ENCODE measurements around the gene KRT25. TPM values are rescaled to one million over a fixed set of nuclear protein-coding genes. Genes with fewer than 3 reads are reported as not detected.

Gene KRT25
- total and polyA plus RNA-seq, 2 of the 13 experiments (the other 11 are each of a cell fraction or from before 2014, with no cell fraction given) = not detected

GRCh38 chr17:40735016-40735415 is 20.1 kb downstream of the KRT25 start:
- ChIA-PET POLR2A (no interaction called here), CTCF (ENCODE audit: low intra/inter-chr PET ratio, low total read pairs) (no interaction called here)
- TF ChIP-seq ZNF703 (CRISPR knock-in tag; IDR thresholded peaks at IDR 0.05; ENCODE audit: borderline replicate concordance) (no peak), ZNF557 (CRISPR knock-in tag; IDR thresholded peaks at IDR 0.05) (no peak), ZNF558 (CRISPR knock-in tag; IDR thresholded peaks at IDR 0.05; ENCODE audit: borderline replicate concordance) (no peak), ZNF891 (CRISPR knock-in tag; IDR thresholded peaks at IDR 0.05) (no peak), ARNT (IDR thresholded peaks at IDR 0.05) (no peak), ZNF343 (CRISPR knock-in tag; IDR thresholded peaks at IDR 0.05) (no peak), ZC3H13 (CRISPR knock-in tag; IDR thresholded peaks at IDR 0.05) (no peak)
- TF ChIP-seq, protein P1, sequence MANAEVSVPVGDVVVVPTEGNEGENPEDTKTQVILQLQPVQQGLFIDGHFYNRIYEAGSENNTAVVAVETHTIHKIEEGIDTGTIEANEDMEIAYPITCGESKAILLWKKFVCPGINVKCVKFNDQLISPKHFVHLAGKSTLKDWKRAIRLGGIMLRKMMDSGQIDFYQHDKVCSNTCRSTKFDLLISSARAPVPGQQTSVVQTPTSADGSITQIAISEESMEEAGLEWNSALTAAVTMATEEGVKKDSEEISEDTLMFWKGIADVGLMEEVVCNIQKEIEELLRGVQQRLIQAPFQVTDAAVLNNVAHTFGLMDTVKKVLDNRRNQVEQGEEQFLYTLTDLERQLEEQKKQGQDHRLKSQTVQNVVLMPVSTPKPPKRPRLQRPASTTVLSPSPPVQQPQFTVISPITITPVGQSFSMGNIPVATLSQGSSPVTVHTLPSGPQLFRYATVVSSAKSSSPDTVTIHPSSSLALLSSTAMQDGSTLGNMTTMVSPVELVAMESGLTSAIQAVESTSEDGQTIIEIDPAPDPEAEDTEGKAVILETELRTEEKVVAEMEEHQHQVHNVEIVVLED (CRISPR knock-in tag; IDR thresholded peaks at IDR 0.05; ENCODE audit: borderline replicate concordance) = no peak
- no peak overlapping the region for H2AFZ ChIP-seq (ENCODE audit: low read length)
- intact Hi-C loops (cut with micrococcal nuclease; ENCODE audit: unreplicated experiment) = no loop called here
- no peaks in the 10 kb centered on the region for H3K36me3 ChIP-seq (replicated peaks in 1 of 2; ENCODE audit: control insufficient read depth in 1 of 2, insufficient read depth in 2 of 2, low read length in 2 of 2)
- DNase-seq (ENCODE audit: low spot score) = no peak
- H3K9me3 ChIP-seq (ENCODE audit: low read length) = no peaks in the 10 kb centered on the region
- no peak overlapping the region for H3K9ac ChIP-seq (ENCODE audit: insufficient read depth, low read depth, low read length)
- 0 out of 5 replicates have a peak, but pooled peaks cover 0 to 2% of the 10 kb centered on the region in 2 experiments for H3K27me3 ChIP-seq (ENCODE audit: control insufficient read depth in 1 of 2, insufficient read depth in 2 of 2, low read length in 2 of 2)
- WGBS (ENCODE audit: low lambda C conversion rate) = 3% methylated on average over 1 of the region's 1 CpG
- no peaks in the 10 kb centered on the region for H3K4me1 ChIP-seq (ENCODE audit: insufficient read depth, low read length)
- no peak overlapping the region for H3K27ac ChIP-seq (ENCODE audit: extremely low read length, insufficient read depth, low read length)
- in situ Hi-C loops (cut with HindIII; ENCODE audit: extremely low pct_ligation_motif_present, low pct_unique_long_range_greater_than_20kb) = no loop called here
- no peak overlapping the region for H3K4me2 ChIP-seq (ENCODE audit: low read depth, low read length)
- BruUV-seq (replicated peaks) = no TSS peak
- FAIRE-seq = no peak
- H3K4me3 ChIP-seq (replicated peaks in 1 of 3; ENCODE audit: insufficient read depth in 1 of 3, low read depth in 2 of 3, low read length in 3 of 3) = no peak overlapping the region
- ATAC-seq = no peak
- H3K79me2 ChIP-seq (ENCODE audit: insufficient read depth, low read length) = no peaks in the 10 kb centered on the region
- no peaks in the 10 kb centered on the region for H4K20me1 ChIP-seq (ENCODE audit: insufficient read depth, low read length)

DNA sequence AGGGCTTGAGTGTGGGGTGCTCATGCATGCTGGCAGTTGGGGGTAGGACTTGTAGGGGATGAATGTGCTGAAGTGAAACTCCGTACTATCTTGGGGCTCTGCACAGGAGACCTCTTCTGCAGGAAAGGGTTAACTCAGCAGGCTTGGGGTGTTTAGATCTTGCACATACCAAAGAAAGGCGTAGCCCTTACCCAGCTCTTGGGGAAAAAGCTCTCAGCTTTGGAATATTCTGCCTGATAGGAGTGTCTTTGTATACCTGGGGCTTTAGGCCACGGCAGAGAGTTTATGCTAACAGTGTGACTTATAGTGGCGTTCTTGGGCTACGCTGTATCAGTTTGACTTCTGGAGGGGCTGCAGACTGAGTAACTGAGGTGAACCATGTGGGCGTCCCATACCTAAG is 21.1 kb downstream of the KRT25 start:
- Histone ChIP-seq H3K4me1 (ENCODE audit: insufficient read depth, low read length) (no peaks in the 10 kb centered on the region), H3K4me3 (replicated peaks in 1 of 3; ENCODE audit: insufficient read depth in 1 of 3, low read depth in 2 of 3, low read length in 3 of 3) (no peak overlapping the region), H3K27me3 (ENCODE audit: control insufficient read depth in 1 of 2, insufficient read depth in 2 of 2, low read length in 2 of 2) (0 out of 5 replicates have a peak, but pooled peaks cover 0 to 2% of the 10 kb centered on the region in 2 experiments), H3K9me3 (ENCODE audit: low read length) (no peaks in the 10 kb centered on the region), H3K36me3 (replicated peaks in 1 of 2; ENCODE audit: control insufficient read depth in 1 of 2, insufficient read depth in 2 of 2, low read length in 2 of 2) (no peaks in the 10 kb centered on the region), H3K4me2 (ENCODE audit: low read depth, low read length) (no peak overlapping the region), H3K9ac (ENCODE audit: insufficient read depth, low read depth, low read length) (no peak overlapping the region), H4K20me1 (ENCODE audit: insufficient read depth, low read length) (no peaks in the 10 kb centered on the region), H2AFZ (ENCODE audit: low read length) (no peak overlapping the region), H3K79me2 (ENCODE audit: insufficient read depth, low read length) (no peaks in the 10 kb centered on the region), H3K27ac (ENCODE audit: extremely low read length, insufficient read depth, low read length) (no peak overlapping the region)
- ChIA-PET POLR2A (no interaction called here), CTCF (ENCODE audit: low intra/inter-chr PET ratio, low total read pairs) (no interaction called here)
- no peak for FAIRE-seq
- in situ Hi-C loops (cut with HindIII; ENCODE audit: extremely low pct_ligation_motif_present, low pct_unique_long_range_greater_than_20kb) (no loop called here), intact Hi-C loops (cut with micrococcal nuclease; ENCODE audit: unreplicated experiment) (no loop called here)
- DNase-seq (ENCODE audit: low spot score) = no peak
- BruUV-seq (replicated peaks) = no TSS peak
- WGBS (ENCODE audit: low lambda C conversion rate) = 70% methylated on average over 5 of the region's 6 CpGs
- no peak for ATAC-seq
- TF ChIP-seq ZNF670 (CRISPR knock-in tag; IDR thresholded peaks at IDR 0.05; ENCODE audit: borderline replicate concordance) (no peak), MEIS2 (CRISPR knock-in tag; IDR thresholded peaks at IDR 0.05) (no peak), PRDM15 (CRISPR knock-in tag; IDR thresholded peaks at IDR 0.05) (no peak), STAT5B (CRISPR knock-in tag; IDR thresholded peaks at IDR 0.05) (no peak), SALL2 (CRISPR knock-in tag; IDR thresholded peaks at IDR 0.05) (no peak), ISX (CRISPR knock-in tag; conservative IDR thresholded peaks at IDR 0.05) (no peak), HMG20A (CRISPR knock-in tag; IDR thresholded peaks at IDR 0.05; ENCODE audit: borderline replicate concordance) (no peak)

All from HepG2 (cell line).